Measurements from ENCODE around the gene TNFRSF17.
"Not testable (repeated sequence)": the region's sequence is repeated elsewhere in the genome, so short reads cannot be mapped to it uniquely, and the experiment has no call there.

TNFRSF17 gene

DNA sequence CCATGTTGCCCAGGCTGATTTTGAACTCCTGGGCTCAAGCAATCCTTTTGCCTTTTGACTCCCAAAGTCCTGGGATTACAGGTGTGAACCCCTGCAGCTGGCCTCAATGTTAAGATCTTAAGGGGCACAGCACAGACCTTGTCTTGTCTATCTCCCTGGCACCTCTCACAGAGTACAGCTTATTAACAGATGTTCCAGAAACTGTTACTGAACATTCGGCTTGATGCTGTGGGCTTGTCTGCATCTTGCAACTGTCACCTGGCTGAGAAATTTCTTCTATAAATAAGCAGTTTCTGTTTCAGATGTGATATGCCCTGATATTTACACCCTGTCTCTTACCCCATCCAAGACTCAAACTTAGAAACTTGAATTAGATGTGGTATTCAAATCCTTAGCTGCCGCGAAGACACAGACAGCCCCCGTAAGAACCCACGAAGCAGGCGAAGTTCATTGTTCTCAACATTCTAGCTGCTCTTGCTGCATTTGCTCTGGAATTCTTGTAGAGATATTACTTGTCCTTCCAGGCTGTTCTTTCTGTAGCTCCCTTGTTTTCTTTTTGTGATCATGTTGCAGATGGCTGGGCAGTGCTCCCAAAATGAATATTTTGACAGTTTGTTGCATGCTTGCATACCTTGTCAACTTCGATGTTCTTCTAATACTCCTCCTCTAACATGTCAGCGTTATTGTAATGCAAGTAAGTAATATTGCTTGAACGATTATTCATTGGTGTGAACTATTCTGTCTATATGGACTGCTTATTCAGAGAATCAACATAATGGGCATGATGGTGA is at the start of gene TNFRSF17:
Gene TNFRSF17, plus strand, starts transcription at position 450 of the 791 bp plus-strand sequence. Its CDS starts 115 bp downstream, at position 565.
- in situ Hi-C loops (cut with HindIII; ENCODE audit: low sequenced_read_pairs), result no loop called here

DNA sequence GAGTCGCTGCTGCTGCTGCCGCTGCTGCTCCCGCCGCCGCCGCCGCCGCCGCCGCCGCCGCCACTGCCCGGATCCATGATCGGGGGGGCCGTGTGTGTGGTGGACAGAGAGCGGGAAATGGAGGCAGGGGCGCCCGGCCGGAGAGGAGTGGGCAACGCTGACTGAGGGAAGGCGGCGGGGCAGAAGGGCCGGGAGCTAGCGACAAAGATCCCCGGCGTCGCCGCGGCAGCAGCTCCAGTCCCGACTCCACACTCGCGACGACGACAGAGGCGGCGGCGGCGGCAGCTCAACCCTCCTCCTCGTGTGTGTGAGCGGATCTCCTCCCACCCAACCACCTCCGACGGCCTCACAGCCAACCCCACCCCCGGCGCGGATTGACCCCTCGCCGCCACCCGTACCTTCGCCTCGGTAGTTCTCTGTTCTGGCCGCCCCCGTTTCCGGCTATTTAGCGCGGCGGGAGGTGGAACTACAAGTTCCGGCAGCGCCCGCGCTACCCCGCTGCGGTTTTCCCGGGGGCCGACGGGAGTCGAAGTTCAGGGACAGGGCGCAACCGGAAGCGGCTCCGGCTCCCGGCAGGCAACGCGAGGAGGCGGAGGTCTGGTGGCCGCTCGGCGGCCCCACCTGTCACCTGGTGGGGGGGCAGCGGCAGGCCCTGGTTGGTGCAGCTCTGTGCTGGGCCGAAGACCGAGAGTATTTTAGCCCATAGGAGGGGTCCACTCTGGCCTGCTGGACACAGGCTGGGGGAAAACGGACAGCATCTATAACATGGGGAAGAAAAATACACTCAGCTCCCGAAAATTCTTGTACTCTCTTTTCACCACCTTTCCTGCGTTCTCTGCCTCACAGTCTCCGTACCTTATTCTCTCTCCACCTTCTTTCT is 49.1 kb upstream of the TNFRSF17 start, which contains the start of gene GSPT1:
Gene GSPT1, minus strand, starts transcription at position 313 of the 880 bp plus-strand sequence. Its CDS starts 236 bp downstream, at position 77.
- in situ Hi-C loops (cut with HindIII; ENCODE audit: low sequenced_read_pairs), result loop anchor here (5.0 kb wide), 1 partner anchor 79 kb away; no protein-coding TSS in a partner anchor

DNA sequence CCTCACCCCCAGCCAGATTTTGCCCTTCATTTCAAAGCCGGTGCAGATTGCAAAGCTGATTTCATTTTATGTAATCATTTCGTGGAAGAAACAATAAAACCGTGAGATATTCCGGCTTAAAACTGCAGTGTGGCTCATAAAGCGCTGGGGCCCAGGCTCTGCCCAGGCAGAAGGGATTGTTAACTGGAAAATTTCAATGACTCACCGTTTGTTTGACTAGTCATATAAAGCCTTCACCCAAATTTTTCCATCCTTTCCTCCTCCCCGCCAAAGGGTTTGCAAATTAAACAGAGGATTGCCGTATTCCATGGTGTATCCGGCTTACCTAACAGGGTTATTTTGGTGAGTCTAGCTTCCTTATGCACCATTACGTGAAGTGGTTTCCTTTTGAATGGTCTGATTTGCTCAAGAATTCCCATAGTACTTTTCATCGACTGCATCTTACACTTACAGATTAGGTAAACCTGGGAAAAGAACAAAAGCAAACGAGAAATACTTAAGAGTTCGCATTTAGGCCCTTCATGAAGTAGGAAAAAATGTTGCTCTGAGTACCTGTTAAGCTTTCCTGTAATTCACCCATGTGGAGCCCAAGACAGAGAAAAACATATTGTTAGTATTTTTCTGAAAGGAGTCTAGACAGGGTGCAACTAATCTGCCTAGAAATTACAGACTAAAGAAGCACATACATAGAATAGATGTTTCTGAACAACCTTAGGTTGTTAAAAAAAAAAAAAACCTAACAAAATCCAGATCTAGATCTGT is 48.3 kb upstream of the TNFRSF17 start:
- in situ Hi-C loops (cut with HindIII; ENCODE audit: low sequenced_read_pairs), result loop anchor here (5.0 kb wide), 1 partner anchor 79 kb away; no protein-coding TSS in a partner anchor

DNA sequence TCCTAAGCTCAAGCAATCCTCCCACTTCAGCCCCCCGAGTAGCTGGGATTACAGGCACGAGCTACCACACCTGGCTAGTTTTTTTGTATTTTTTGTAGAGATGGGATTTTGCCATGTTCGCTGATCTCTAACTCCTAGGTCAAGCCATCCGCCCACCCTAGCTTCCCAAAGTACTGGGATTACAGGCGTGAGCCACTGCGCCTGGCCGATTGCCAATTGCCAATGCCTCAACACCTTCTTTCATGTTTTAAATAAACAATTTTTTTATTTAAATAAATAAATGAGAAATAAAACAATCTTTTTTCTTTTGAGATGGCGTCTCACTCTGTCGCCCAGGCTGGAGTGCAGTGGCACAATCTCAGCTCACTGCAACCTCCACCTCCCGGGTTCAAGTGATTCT is 41.0 kb upstream of the TNFRSF17 start:
- in situ Hi-C loops (cut with HindIII; ENCODE audit: low sequenced_read_pairs), result not testable (repeated sequence)

DNA sequence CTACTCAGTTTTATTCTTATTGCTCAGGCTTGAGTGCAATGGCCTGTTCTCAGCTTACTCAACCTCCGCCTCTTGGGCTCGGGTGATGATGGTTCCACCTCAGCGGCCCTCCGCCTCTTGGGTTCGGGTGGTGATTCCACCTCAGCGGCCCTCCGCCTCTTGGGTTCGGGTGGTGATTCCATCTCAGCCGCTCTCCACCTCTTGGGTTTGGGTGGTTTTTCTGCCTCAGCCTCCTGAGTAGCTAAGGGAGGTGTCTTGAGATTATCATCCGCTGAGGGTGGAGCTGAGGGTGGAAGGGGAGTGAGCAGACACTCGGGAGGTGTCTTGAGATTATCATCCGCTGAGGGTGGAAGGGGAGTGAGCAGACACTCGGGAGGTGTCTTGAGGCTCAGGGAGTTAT is 37.7 kb upstream of the TNFRSF17 start:
- in situ Hi-C loops (cut with HindIII; ENCODE audit: low sequenced_read_pairs), result not testable (repeated sequence)

DNA sequence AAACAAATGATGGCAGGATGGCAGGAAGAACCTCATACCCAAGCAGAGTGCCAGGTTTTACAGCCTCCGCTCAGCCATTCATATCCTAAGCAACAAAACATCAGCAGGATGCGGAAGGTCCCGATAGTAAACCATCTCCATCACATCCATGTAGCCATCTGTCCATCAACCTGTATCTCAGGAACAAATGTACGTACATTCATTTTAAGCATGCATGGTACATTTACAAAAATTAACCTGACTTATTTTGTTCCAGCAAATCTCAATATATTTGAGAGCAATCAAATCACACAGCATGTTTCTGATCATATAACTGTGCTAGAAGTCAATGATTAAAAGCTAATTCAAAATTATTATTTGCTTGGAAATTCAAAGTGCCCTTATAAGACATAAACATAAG is 23.1 kb upstream of the TNFRSF17 start, which contains the start of gene NPIPB2:
Gene NPIPB2, minus strand, starts transcription at position 101 of the 400 bp plus-strand sequence. Its CDS starts 0 bp downstream, at position 101.
- in situ Hi-C loops (cut with HindIII; ENCODE audit: low sequenced_read_pairs), result not testable (repeated sequence)

DNA sequence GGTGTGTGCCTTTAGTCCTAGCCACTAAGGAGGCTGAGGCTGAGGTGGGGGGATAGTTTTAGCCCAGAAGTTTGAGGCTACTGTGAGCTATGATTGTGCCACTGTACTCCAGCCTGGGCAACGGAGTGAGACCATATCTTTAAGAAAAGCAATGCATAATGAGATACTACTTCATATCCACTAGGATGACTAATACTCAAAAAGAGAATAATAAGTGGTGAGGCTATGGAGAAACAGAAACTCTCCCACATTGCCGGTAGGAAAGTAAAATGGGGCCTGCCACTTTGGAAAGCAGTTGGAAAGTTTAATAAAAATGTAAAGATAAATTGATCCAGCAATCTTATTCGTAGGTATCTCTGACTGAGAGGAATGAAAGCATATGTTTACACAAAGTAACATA is 18.6 kb upstream of the TNFRSF17 start:
- in situ Hi-C loops (cut with HindIII; ENCODE audit: low sequenced_read_pairs), result no loop called here

DNA sequence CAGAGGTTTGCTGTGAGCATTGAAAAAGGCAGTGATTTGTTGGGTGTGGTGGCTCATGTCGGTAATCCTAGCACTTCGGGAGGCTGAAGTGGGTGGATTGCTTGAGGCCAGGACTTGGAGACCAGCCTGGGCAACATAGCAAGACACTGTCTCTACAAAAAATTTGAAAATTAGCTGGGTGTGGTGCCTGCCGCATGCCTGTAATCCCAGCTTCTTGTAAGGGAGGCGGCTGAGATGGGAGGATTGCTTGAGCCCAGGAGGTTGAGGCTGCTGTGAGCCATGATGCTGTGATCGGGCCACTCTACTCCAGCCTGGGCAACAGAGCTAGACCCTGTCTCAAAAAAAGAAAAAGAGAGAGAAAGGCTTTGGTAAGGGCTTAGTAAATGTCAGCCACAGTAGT is 16.2 kb upstream of the TNFRSF17 start:
- in situ Hi-C loops (cut with HindIII; ENCODE audit: low sequenced_read_pairs), result no loop called here

DNA sequence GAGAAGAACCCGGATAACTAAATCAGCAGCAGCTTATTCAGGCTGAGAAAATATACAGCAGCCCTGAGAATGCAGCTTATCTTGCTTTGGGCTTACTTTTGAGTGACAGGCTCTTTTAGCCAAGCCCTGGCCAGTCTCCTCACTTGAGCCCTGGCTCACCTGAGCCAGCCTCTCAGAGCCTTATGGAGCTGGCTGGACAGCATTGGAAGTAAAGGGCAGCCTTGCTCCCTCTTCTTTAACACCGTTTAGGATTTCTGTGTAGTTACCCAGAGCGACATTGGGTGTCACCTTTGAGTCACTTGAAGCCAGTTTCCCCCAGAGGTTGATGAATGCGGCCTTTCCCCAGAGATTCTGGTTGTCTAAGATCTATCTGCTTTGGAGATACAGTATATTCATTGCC is 15.5 kb upstream of the TNFRSF17 start:
- in situ Hi-C loops (cut with HindIII; ENCODE audit: low sequenced_read_pairs), result no loop called here

DNA sequence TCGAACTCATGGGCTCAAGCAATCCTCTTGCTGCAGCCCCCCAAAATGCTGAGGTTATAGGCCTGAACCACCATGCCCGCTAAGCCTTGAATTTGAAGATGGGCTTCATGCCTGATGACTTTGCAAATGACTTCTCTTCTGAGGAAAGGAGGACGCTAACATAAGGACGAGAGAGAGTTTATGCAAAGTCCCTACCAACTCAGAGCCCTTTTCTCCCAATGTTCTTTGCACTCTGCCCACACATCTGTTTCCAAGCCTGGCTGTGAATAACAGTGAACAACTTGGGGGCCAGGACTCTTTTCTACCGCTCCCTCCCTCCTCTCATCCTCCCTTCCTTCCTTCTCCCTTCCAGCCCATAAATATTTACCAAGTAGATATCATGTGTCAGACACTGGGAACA is 14.6 kb upstream of the TNFRSF17 start:
- in situ Hi-C loops (cut with HindIII; ENCODE audit: low sequenced_read_pairs), result no loop called here

DNA sequence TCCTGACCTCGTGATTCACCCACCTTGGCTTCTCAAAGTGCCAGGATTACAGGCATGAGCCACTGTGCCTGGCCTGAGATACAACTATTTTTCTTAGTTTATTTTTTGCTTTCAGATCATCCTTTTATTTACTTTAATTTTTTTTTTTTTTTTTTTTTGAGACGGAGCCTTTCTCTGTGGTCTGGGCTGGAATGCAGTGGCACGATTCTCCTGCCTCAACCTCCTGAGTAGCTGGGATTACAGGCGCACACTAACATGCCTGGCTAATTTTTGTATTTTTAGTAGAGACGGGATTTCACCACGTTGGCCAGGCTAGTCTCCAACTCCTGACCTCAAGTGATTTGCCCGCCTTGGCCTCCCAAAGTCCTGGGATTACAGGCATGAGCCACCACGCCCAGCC is 11.4 kb upstream of the TNFRSF17 start:
- in situ Hi-C loops (cut with HindIII; ENCODE audit: low sequenced_read_pairs), result not testable (repeated sequence)

DNA sequence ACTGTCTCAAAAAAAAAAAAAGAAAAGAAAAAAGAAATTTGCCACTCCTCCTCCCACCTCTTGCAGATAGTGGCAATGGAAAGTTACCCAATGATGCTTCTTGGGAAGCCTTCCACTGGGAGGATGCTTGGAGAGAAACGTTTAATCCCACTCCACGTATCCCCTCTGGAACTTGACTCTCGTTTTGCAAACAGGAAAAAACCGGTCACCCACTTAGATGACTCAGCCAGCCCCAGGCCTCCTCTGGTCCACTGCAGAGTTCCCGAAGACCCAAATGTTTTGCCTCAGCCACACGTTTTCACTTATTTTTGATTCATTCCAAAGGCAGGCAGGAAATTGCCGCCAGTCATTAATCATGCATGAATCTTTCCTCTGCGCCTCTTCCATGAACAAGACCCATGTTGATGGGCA is 9.3 kb upstream of the TNFRSF17 start:
- in situ Hi-C loops (cut with HindIII; ENCODE audit: low sequenced_read_pairs), result no loop called here

DNA sequence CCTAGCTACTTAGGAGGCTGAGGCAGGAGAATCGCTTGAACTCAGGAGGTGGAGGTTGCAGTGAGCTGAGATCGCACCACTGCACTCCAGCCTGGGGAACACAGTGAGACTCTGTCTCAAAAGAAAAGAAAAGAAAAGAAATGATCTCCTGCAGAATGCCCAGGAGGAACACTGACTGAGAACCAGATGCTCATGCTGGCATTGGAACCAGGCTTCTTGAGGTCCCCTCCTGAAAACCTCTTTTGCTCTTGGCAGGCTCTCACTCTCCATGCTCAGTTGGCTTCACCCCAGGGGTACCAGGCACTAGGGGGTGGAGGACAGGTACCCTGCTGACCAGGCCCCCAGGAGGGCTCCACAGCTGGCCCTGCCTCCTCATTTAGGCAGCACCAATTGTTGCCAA is 8.5 kb upstream of the TNFRSF17 start:
- in situ Hi-C loops (cut with HindIII; ENCODE audit: low sequenced_read_pairs), result no loop called here

DNA sequence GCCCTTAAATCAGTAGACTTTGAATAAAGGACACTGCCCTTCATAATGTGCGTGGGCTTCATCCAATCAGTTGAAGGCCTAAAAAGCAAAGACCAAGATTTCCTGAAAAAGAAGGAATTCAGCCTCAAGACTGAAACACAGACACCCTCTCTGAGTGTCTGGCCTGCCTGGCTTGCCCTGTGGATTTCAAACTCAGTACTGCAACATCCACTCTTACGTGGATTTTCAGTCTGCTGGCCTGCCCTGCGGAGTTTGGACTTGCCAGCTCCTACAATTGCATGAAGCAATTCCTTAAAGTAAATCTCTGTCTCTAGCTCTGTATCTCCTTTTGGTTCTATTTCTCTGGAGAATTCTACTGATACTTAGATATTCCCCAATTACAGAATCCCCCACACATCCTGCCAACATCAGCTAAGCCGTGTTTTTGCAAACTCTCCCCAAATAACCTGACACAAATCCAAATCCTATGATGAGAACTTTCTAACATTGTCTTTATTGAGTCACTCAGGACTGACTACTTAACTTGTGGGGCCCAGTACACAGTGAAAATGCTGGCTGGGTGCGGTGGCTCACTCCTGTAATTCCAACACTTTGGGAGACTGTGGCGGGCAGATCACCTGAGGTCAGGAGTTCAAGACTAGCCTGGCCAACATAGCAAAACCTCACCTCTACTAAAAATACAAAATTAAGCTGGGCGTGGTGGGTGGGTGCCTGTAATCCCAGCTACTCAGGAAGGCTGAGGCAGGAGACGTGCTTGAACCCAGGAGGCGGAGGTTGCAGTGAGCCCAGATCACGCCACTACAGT is 7.2 kb upstream of the TNFRSF17 start:
- in situ Hi-C loops (cut with HindIII; ENCODE audit: low sequenced_read_pairs), result no loop called here

DNA sequence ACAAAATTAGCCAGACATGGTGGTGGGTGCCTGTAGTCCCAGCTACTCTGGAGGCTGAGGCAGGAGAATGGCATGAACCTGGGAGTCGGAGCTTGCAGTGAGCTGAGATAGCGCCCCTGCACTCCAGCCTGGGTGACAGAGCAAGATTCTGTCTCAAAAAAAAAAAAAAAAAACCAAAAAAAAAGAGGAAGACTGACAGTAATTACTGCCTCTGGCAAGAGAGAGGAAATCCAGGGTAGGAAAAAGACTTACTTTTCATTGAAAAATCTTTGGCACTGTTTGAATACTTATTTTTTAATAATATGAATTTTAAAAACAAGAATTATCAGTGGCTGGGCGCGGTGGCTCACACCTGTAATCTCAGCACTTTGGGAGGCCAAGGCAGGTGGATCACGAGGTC is 2.6 kb upstream of the TNFRSF17 start:
- in situ Hi-C loops (cut with HindIII; ENCODE audit: low sequenced_read_pairs), result not testable (repeated sequence)

DNA sequence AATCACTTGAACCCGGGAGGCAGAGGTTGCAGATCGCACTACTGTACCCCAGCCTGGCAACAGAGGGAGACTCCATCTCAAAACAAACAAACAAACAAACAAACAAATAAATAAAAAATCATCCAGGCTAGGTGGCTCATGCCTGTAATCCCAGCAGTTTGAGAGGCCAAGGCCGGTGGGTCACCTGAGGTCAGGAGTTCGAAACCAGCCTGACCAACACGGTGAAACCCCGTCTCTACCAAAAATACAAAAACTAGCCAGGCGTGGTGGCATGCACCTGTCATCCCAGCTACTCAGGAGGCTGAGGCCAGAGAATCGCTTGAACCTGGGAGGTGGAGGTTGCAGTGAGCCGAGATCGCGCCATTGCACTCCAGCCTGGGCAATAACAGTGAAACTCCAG is 2.0 kb upstream of the TNFRSF17 start:
- in situ Hi-C loops (cut with HindIII; ENCODE audit: low sequenced_read_pairs), result not testable (repeated sequence)

DNA sequence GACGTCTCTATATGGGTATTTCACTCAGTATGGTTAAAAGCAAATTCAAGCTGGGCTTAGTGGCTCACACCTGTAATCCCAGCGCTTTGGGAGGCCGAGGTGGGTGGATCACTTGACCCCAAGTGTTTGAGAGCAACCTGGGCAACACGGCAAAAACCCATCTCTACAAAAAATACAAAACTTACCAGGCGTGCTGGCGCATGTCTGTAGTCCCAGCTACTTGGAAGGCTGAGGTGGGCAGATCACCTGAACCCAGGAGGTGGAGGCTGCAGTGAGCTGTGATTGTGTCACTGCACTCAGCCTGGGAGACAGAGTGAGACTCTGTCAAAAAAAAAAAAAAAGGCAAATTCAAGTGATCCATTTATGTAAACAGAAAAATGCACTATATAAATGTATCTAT is 1.3 kb upstream of the TNFRSF17 start:
- in situ Hi-C loops (cut with HindIII; ENCODE audit: low sequenced_read_pairs), result no loop called here

DNA sequence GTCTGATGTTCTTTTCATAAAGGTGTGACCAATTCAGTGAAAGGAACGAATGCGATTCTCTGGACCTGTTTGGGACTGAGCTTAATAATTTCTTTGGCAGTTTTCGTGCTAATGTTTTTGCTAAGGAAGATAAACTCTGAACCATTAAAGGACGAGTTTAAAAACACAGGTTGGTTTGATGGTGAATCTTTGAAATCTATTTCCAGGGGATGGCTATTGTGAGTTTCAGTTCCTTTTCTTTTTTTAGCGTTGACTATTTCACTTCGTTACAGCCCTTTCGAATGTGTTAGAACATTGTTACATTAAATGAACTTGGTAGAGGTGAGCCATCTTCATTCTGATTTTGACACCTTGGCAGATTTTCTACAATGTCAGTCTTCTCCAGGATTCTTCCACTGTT is 1.2 kb downstream of the TNFRSF17 start:
- in situ Hi-C loops (cut with HindIII; ENCODE audit: low sequenced_read_pairs), result no loop called here

DNA sequence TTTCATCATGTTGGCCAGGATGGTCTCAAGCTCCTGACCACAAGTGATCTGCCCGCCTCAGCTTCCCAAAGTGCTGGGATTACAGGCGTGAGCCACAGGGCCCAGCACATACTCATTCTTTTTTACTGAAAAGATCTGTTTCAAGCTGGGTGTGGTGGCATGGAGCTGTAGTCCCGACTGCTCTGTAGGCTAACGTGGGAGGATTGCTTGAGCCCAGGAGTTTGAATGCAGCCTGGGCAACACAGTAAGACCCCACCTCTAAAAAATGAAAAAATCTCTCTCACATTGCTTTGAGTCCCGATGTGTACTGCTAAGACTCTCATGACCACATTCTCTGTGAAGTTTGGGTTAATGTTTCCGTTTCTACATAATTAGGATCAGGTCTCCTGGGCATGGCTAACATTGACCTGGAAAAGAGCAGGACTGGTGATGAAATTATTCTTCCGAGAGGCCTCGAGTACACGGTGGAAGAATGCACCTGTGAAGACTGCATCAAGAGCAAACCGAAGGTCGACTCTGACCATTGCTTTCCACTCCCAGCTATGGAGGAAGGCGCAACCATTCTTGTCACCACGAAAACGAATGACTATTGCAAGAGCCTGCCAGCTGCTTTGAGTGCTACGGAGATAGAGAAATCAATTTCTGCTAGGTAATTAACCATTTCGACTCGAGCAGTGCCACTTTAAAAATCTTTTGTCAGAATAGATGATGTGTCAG is 2.3 kb downstream of the TNFRSF17 start:
- in situ Hi-C loops (cut with HindIII; ENCODE audit: low sequenced_read_pairs), result no loop called here
